Measurements from ENCODE around the gene AP1G2. TPM values are rescaled to one million over a fixed set of nuclear protein-coding genes. Genes with fewer than 3 reads are reported as not detected.

AP1G2 gene
- total and polyA plus RNA-seq, 2 of the 13 experiments (the other 11 are each of a cell fraction or from before 2014, with no cell fraction given), result 96.9 to 611 TPM

DNA sequence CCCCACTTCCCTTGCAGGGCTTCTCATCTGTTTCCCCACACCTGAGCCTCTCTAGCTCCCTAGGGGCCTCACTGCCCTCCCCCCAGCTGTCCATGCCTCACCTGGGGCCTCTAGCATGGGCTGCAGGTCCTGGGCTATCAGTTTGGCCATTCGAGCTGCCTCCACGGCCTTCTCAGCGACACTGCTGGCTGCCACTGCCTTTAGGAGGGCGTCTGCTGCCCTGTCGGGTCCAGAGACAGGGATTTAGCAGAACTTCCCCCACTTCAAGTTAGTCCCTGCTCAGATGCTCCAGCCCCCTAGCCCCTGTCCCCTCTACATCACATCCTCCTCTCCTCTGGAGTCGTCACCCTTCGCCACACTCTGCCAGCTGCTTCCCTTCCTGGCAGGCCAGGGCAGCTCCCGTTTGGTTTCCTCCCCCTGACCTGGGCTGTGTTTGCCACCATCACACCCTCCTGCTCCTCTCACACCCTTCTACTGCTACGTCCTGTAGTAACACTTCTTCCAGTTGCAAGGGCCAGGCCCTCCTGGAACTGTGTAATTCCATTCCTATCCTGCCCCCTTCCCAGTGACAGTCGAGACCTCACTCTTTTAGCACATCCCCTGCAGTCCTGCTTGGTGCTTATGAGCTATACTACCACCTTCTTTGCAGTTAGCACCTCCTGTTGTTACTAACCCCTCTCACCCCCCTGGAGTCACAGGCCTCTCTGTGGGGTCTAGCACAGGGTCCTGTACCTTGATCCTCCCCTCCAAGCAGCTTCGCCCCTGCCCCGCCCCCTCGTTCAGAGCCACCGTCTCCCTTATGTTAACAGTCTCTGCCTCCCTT lies 4.3 kb upstream of the AP1G2 start (continued):
- TF ChIP-seq ZFY (CRISPR knock-in tag; IDR thresholded peaks at IDR 0.05) (0 out of 2 replicates have a peak, but pooled peaks have one; percentile 15), ZNF296 (CRISPR knock-in tag; conservative IDR thresholded peaks at IDR 0.05) (no peak), NFYC (CRISPR knock-in tag; IDR thresholded peaks at IDR 0.05) (no peak), ZNF720 (CRISPR knock-in tag; IDR thresholded peaks at IDR 0.05) (no peak), IRF2 (CRISPR knock-in tag; IDR thresholded peaks at IDR 0.05) (no peak), ZNF350 (CRISPR knock-in tag; IDR thresholded peaks at IDR 0.05; ENCODE audit: borderline replicate concordance, low read depth) (no peak), CBFB (CRISPR knock-in tag; IDR thresholded peaks at IDR 0.05) (no peak), MAFF (IDR thresholded peaks at IDR 0.05; ENCODE audit: low read depth, low read length) (no peak), NR2F2 (IDR thresholded peaks at IDR 0.05; ENCODE audit: borderline replicate concordance, low read depth) (no peak), TBL1XR1 (IDR thresholded peaks at IDR 0.05; ENCODE audit: borderline replicate concordance, low read length, partially characterized antibody) (no peak), ZNF383 (CRISPR knock-in tag; IDR thresholded peaks at IDR 0.05; ENCODE audit: borderline replicate concordance) (no peak), MTF2 (CRISPR knock-in tag; IDR thresholded peaks at IDR 0.05; ENCODE audit: borderline replicate concordance) (no peak), ZNF30 (CRISPR knock-in tag; IDR thresholded peaks at IDR 0.05) (no peak), RXRA (CRISPR knock-in tag; IDR thresholded peaks at IDR 0.05) (no peak), DR1 (CRISPR knock-in tag; IDR thresholded peaks at IDR 0.05) (no peak), ZNF225 (CRISPR knock-in tag; IDR thresholded peaks at IDR 0.05) (peak; percentile 77; the same call in 1 of the 2 replicates), TARDBP (CRISPR knock-in tag; IDR thresholded peaks at IDR 0.05) (no peak), HOXD1 (CRISPR knock-in tag; IDR thresholded peaks at IDR 0.05) (no peak), ATM (IDR thresholded peaks at IDR 0.05; ENCODE audit: borderline replicate concordance) (no peak), KDM6A (CRISPR knock-in tag; IDR thresholded peaks at IDR 0.05; ENCODE audit: low read depth) (no peak), SNRNP70 (IDR thresholded peaks at IDR 0.05; ENCODE audit: low read depth, low read length) (no peak), SNAPC2 (CRISPR knock-in tag; IDR thresholded peaks at IDR 0.05) (no peak)
- TF ChIP-seq, protein P1, sequence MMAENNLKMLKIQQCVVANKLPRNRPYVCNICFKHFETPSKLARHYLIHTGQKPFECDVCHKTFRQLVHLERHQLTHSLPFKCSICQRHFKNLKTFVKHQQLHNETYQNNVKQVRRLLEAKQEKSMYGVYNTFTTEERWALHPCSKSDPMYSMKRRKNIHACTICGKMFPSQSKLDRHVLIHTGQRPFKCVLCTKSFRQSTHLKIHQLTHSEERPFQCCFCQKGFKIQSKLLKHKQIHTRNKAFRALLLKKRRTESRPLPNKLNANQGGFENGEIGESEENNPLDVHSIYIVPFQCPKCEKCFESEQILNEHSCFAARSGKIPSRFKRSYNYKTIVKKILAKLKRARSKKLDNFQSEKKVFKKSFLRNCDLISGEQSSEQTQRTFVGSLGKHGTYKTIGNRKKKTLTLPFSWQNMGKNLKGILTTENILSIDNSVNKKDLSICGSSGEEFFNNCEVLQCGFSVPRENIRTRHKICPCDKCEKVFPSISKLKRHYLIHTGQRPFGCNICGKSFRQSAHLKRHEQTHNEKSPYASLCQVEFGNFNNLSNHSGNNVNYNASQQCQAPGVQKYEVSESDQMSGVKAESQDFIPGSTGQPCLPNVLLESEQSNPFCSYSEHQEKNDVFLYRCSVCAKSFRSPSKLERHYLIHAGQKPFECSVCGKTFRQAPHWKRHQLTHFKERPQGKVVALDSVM (CRISPR knock-in tag; IDR thresholded peaks at IDR 0.05), result no peak
- TF ChIP-seq, protein P2, sequence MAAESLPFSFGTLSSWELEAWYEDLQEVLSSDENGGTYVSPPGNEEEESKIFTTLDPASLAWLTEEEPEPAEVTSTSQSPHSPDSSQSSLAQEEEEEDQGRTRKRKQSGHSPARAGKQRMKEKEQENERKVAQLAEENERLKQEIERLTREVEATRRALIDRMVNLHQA (CRISPR knock-in tag; IDR thresholded peaks at IDR 0.05), result no peak
- TF ChIP-seq, protein P3, sequence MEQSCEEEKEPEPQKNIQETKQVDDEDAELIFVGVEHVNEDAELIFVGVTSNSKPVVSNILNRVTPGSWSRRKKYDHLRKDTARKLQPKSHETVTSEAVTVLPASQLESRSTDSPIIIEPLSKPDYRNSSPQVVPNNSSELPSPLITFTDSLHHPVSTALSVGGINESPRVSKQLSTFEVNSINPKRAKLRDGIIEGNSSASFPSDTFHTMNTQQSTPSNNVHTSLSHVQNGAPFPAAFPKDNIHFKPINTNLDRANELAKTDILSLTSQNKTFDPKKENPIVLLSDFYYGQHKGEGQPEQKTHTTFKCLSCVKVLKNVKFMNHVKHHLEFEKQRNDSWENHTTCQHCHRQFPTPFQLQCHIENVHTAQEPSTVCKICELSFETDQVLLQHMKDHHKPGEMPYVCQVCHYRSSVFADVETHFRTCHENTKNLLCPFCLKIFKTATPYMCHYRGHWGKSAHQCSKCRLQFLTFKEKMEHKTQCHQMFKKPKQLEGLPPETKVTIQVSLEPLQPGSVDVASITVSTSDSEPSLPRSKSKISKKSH (CRISPR knock-in tag; IDR thresholded peaks at IDR 0.05; ENCODE audit: borderline replicate concordance), result peak; percentile 66; the same call in 1 of the 2 replicates
